ENCODE results near the gene HDDC2.

- TF ChIP-seq CTCF (IDR thresholded peaks at IDR 0.05) (no peak), POLR2A (IDR thresholded peaks at IDR 0.05) (no peak)
Observed at GRCh38 chr6:125250511-125250910, 51.3 kb downstream of the HDDC2 start.
